GM19324 (cell line): ENCODE data around the gene EDDM13.
"Not testable (repeated sequence)": the region's sequence is repeated elsewhere in the genome, so short reads cannot be mapped to it uniquely, and the experiment has no call there.

Experiments
- ATAC-seq: cut with Tn5 transposase; IDR thresholded peaks from one replicate; pipeline ENCODE4 v1.9.1; 2021; ENCODE audit warnings: mild to moderate bottlenecking, moderate library complexity; ENCODE audit not compliant: unreplicated experiment, low FRiP score

EDDM13 gene

GRCh38 chr19:56272161-56272798 lies at the start of gene EDDM13:
TSS of gene EDDM13 (plus strand) at chr19:56272748. CDS start at chr19:56272835, 87 bp downstream.
- ATAC-seq = no peak

GRCh38 chr19:56222901-56223300 lies 49.6 kb upstream of the EDDM13 start:
- no peak for ATAC-seq

- no peak for ATAC-seq
Observed at GRCh38 chr19:56223481-56223880, 49.1 kb upstream of the EDDM13 start.

GRCh38 chr19:56245121-56245740 lies 27.3 kb upstream of the EDDM13 start:
- ATAC-seq = no peak

- not testable (repeated sequence) for ATAC-seq
Observed at GRCh38 chr19:56245764-56246163, 26.8 kb upstream of the EDDM13 start.

- ATAC-seq = not testable (repeated sequence)
Observed at GRCh38 chr19:56248736-56249338, 23.7 kb upstream of the EDDM13 start.

GRCh38 chr19:56252699-56253422 lies 19.7 kb upstream of the EDDM13 start:
- ATAC-seq = no peak

GRCh38 chr19:56253737-56254136 lies 18.8 kb upstream of the EDDM13 start:
- ATAC-seq = no peak

GRCh38 chr19:56258272-56258671 lies 14.3 kb upstream of the EDDM13 start:
- no peak for ATAC-seq

- ATAC-seq = no peak
Observed at GRCh38 chr19:56261145-56261544, 11.4 kb upstream of the EDDM13 start.

GRCh38 chr19:56261932-56262331 lies 10.6 kb upstream of the EDDM13 start:
- not testable (repeated sequence) for ATAC-seq

GRCh38 chr19:56263319-56263718 lies 9.2 kb upstream of the EDDM13 start:
- ATAC-seq = no peak

- no peak for ATAC-seq
Observed at GRCh38 chr19:56266051-56266450, 6.5 kb upstream of the EDDM13 start.

- no peak for ATAC-seq
Observed at GRCh38 chr19:56269348-56269747, 3.2 kb upstream of the EDDM13 start.

GRCh38 chr19:56270676-56271075 lies 1.9 kb upstream of the EDDM13 start:
- no peak for ATAC-seq

- ATAC-seq = no peak
Observed at GRCh38 chr19:56271151-56271550, 1.4 kb upstream of the EDDM13 start.

GRCh38 chr19:56273563-56274117 lies 1.1 kb downstream of the EDDM13 start:
- no peak for ATAC-seq

GRCh38 chr19:56282809-56283208 lies 10.3 kb downstream of the EDDM13 start:
- ATAC-seq = no peak

GRCh38 chr19:56284746-56285145 lies 12.2 kb downstream of the EDDM13 start:
- ATAC-seq = no peak

- ATAC-seq = no peak
Observed at GRCh38 chr19:56290104-56290503, 17.6 kb downstream of the EDDM13 start.

- no peak for ATAC-seq
Observed at GRCh38 chr19:56291867-56292266, 19.3 kb downstream of the EDDM13 start.
